CD14-positive monocyte (primary cell): Measurements from ENCODE around the gene ARNT2. TPM values are rescaled to one million over a fixed set of nuclear protein-coding genes. Genes with fewer than 3 reads are reported as not detected.

ENCODE experiments used
- DNase-seq, 3 donors: peaks; one replicate each; pipeline ENCODE4 v3.0.0-alpha.2; 2011 to 2022
- H2AFZ ChIP-seq: 2 replicates; pipeline ENCODE4 v1.6.0; 2012; ENCODE audit warnings: mild to moderate bottlenecking, low read depth, low read length, inconsistent platforms; ENCODE audit not compliant: insufficient read depth, poor library complexity, severe bottlenecking
- H3K27ac ChIP-seq, 2 donors: 1 replicate in 1 of 2; 2 replicates in 1 of 2; pipeline ENCODE4 v1.5.1; 2012 to 2013; ENCODE audit warnings: low read length in 2 of 2, control low read depth in 1 of 2, inconsistent platforms in 1 of 2, low read depth in 1 of 2, mild to moderate bottlenecking in 1 of 2
- H3K27me3 ChIP-seq, 2 donors: one replicate each; pipeline versions ENCODE4 v1.6.0 to v1.6.1; 2011 to 2013; ENCODE audit warnings: low read length in 2 of 2; ENCODE audit not compliant: control insufficient read depth in 2 of 2, insufficient read depth in 2 of 2
- H3K36me3 ChIP-seq, 2 donors: replicated peaks in 1 of 2; 1 replicate in 1 of 2; 2 replicates in 1 of 2; pipeline versions ENCODE4 v1.5.1 to v1.6.1; 2012 to 2013; ENCODE audit warnings: low read length in 2 of 2, control low read depth in 1 of 2, inconsistent platforms in 1 of 2, mild to moderate bottlenecking in 1 of 2; ENCODE audit not compliant: insufficient read depth in 2 of 2, control insufficient read depth in 1 of 2
- H3K4me1 ChIP-seq, 2 donors: 1 replicate in 1 of 2; 2 replicates in 1 of 2; pipeline versions ENCODE4 v1.5.1 to v1.6.1; 2012 to 2013; ENCODE audit warnings: low read length in 2 of 2, control low read depth in 1 of 2, inconsistent platforms in 1 of 2, mild to moderate bottlenecking in 1 of 2, moderate library complexity in 1 of 2; ENCODE audit not compliant: insufficient read depth in 2 of 2, control insufficient read depth in 1 of 2
- H3K4me2 ChIP-seq: replicated peaks from 2 replicates; pipeline ENCODE3; 2012; ENCODE audit warnings: low read length, moderate library complexity, mild to moderate bottlenecking; ENCODE audit not compliant: poor library complexity, severe bottlenecking; ENCODE audit errors: extremely low read depth
- H3K4me3 ChIP-seq, 3 experiments: fragments of 200-600 bp in 1 of 3; sonication (generic) in 1 of 3; replicated peaks in 1 of 3; 1 replicate in 2 of 3; 2 replicates in 1 of 3; pipeline ENCODE4 v1.5.1; 2011 to 2013; ENCODE audit warnings: low read length in 3 of 3, mild to moderate bottlenecking in 3 of 3, control low read depth in 2 of 3, low read depth in 2 of 3, inconsistent platforms in 1 of 3, moderate library complexity in 1 of 3
- H3K79me2 ChIP-seq: 2 replicates; pipeline ENCODE4 v1.6.0; 2012; ENCODE audit warnings: mild to moderate bottlenecking, control low read depth, inconsistent platforms, low read length, moderate library complexity; ENCODE audit not compliant: insufficient read depth
- H3K9ac ChIP-seq: 2 replicates; pipeline ENCODE4 v1.6.0; 2017; ENCODE audit warnings: low read length, mild to moderate bottlenecking; ENCODE audit not compliant: insufficient read depth, poor library complexity, severe bottlenecking
- H3K9me3 ChIP-seq, 2 donors: replicated peaks in 1 of 2; 1 replicate in 1 of 2; 2 replicates in 1 of 2; pipeline versions ENCODE4 v1.5.1 to v1.6.1; 2012 to 2013; ENCODE audit warnings: low read length in 2 of 2, control low read depth in 1 of 2; ENCODE audit not compliant: control insufficient read depth in 1 of 2, insufficient read depth in 1 of 2
- H4K20me1 ChIP-seq: 2 replicates; pipeline ENCODE4 v1.6.0; 2012; ENCODE audit warnings: mild to moderate bottlenecking, low read length, control low read depth, moderate library complexity; ENCODE audit not compliant: insufficient read depth
- H3K27ac Mint-ChIP-seq, 7 donors: one replicate each; pipeline ENCODE4 v1.8.0; 2020; ENCODE audit warnings: mild to moderate bottlenecking in 7 of 7, mixed read lengths in 7 of 7, moderate library complexity in 6 of 7, inconsistent platforms in 2 of 7
- H3K27me3 Mint-ChIP-seq, 3 donors: one replicate each; pipeline ENCODE4 v1.8.0; 2021 to 2022; ENCODE audit warnings: low read depth in 3 of 3, mild to moderate bottlenecking in 3 of 3, mixed read lengths in 3 of 3, moderate library complexity in 3 of 3, inconsistent platforms in 1 of 3
- H3K36me3 Mint-ChIP-seq, 2 donors: one replicate each; pipeline ENCODE4 v1.8.0; 2020; ENCODE audit warnings: mixed read lengths in 2 of 2, inconsistent platforms in 1 of 2, mild to moderate bottlenecking in 1 of 2
- H3K4me1 Mint-ChIP-seq: one replicate; pipeline ENCODE4 v1.8.0; 2020; ENCODE audit warnings: mild to moderate bottlenecking, mixed read lengths
- H3K4me3 Mint-ChIP-seq, 2 donors: one replicate each; pipeline ENCODE4 v1.8.0; 2020; ENCODE audit warnings: mild to moderate bottlenecking in 2 of 2, mixed read lengths in 2 of 2, moderate library complexity in 1 of 2
- H3K9me3 Mint-ChIP-seq, 7 donors: one replicate each; pipeline ENCODE4 v1.8.0; 2020 to 2022; ENCODE audit warnings: mixed read lengths in 7 of 7, mild to moderate bottlenecking in 6 of 7, moderate library complexity in 6 of 7, inconsistent platforms in 2 of 7
- WGBS: methylation state at CpG from one replicate; pipeline ENCODE4 v1.1.5; 2013; ENCODE audit warnings: missing lambda C conversion rate; ENCODE audit not compliant: insufficient coverage; 5-methylcytosine and 5-hydroxymethylcytosine counted together
- intact Hi-C, 2 donors: fragments of 100-400 bp; cut with micrococcal nuclease; formaldehyde crosslinking; loops; one replicate each; pipeline versions ENCODE4 v1.15.0 to v1.15.1; 2023
- polyA plus RNA-seq, 3 donors: library from polyadenylated mRNA; depleted of rRNA in 1 of 3; unstranded in 2 of 3; stranded (reverse) in 1 of 3; fragments of 300-500 nt in 2 of 3; fragments of >200 nt in 1 of 3; fragmentation: Illumina TruSeq in 2 of 3; gene quantifications; 1 replicate in 2 of 3; 2 replicates in 1 of 3; pipeline ENCODE4 v1.2.3, GENCODE V29; 2012 to 2021
- TF ChIP-seq, protein P1 (sequence below): fragments of 200-600 bp; IDR thresholded peaks from one replicate; pipeline ENCODE4 v1.8.0; 2022; ENCODE audit warnings: antibody characterized with exemption, mild to moderate bottlenecking

ARNT2 gene
- polyA plus RNA-seq, 3 donors: not detected

DNA sequence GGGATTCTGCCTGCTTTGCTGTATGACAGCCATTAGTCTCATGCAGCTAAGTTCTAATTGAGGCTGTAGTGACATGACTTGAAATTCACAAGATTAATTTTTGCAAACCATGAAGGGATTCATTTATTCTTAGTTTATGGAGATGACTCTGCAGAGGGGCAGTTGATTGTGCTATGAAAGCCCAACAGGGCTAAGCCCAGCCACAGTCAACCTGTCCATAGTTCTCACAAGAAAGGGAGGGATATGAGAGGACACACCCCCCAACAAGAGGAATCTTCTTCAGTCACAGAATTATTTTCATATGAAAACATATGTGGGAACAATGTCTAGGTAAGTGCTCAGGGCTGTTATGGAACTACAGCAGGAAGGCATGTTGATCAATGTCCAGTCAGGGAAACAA is 229.0 kb downstream of the ARNT2 start:
- TF ChIP-seq, protein P1, sequence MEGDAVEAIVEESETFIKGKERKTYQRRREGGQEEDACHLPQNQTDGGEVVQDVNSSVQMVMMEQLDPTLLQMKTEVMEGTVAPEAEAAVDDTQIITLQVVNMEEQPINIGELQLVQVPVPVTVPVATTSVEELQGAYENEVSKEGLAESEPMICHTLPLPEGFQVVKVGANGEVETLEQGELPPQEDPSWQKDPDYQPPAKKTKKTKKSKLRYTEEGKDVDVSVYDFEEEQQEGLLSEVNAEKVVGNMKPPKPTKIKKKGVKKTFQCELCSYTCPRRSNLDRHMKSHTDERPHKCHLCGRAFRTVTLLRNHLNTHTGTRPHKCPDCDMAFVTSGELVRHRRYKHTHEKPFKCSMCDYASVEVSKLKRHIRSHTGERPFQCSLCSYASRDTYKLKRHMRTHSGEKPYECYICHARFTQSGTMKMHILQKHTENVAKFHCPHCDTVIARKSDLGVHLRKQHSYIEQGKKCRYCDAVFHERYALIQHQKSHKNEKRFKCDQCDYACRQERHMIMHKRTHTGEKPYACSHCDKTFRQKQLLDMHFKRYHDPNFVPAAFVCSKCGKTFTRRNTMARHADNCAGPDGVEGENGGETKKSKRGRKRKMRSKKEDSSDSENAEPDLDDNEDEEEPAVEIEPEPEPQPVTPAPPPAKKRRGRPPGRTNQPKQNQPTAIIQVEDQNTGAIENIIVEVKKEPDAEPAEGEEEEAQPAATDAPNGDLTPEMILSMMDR: no peak
- no peak overlapping the region for H3K4me3 ChIP-seq
- Mint-ChIP-seq H3K4me1 (no peaks in the 10 kb centered on the region), H3K4me3 (no peak overlapping the region), H3K27ac (no peak overlapping the region), H3K36me3 (no peaks in the 10 kb centered on the region), H3K27me3 (peaks cover 0 to 4% (median 0%) of the 10 kb centered on the region in 3 donors), H3K9me3 (peaks cover 0 to 5% (median 0%) of the 10 kb centered on the region in 7 donors)
- no peak overlapping the region for H3K4me2 ChIP-seq
- H3K4me1 ChIP-seq: no peaks in the 10 kb centered on the region
- H2AFZ ChIP-seq: no peak overlapping the region
- no peaks in the 10 kb centered on the region for H4K20me1 ChIP-seq
- no peak for DNase-seq
- intact Hi-C loops: no loop called here
- H3K9me3 ChIP-seq: no peaks in the 10 kb centered on the region
- no peaks in the 10 kb centered on the region for H3K36me3 ChIP-seq
- H3K27me3 ChIP-seq: no peaks in the 10 kb centered on the region
- no peak overlapping the region for H3K9ac ChIP-seq
- no peak overlapping the region for H3K27ac ChIP-seq
- no peaks in the 10 kb centered on the region for H3K79me2 ChIP-seq

DNA sequence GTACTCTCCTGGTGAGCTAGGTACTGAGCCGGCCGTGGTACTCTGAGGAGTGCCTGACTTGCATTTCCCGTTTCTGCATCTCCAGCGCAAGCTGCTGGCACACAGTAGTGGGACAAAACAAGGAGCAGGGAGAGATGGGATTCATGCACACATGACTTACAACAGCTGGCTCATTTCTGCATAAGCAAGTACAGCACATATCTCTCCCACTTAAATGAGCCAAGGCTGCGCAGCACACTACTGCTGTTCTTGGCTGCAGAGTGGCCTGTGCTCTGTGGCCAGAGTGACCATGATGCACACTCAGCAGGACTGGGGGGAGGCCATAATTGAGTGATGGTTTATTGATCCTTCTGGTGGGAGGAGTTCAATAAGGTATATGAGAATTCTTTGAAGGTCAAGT is 231.8 kb downstream of the ARNT2 start:
- H3K27ac Mint-ChIP-seq: no peak overlapping the region
- Histone ChIP-seq H3K4me3 (no peak overlapping the region), H3K36me3 (no peaks in the 10 kb centered on the region), H3K27ac (no peak overlapping the region), H3K27me3 (no peaks in the 10 kb centered on the region), H3K4me2 (no peak overlapping the region), H3K9ac (no peak overlapping the region), H4K20me1 (no peaks in the 10 kb centered on the region), H3K9me3 (peaks cover 6 to 11% of the 10 kb centered on the region in 2 donors), H3K4me1 (no peaks in the 10 kb centered on the region), H3K79me2 (no peaks in the 10 kb centered on the region), H2AFZ (no peak overlapping the region)
- intact Hi-C loops: no loop called here
- TF ChIP-seq, protein P1: no peak
- no peak overlapping the region for H3K4me3 Mint-ChIP-seq
- DNase-seq: no peak
- peaks cover 0 to 5% (median 0%) of the 10 kb centered on the region in 3 donors for H3K27me3 Mint-ChIP-seq
- H3K9me3 Mint-ChIP-seq: peaks cover 2 to 11% (median 8%) of the 10 kb centered on the region in 7 donors
- peaks cover 2% of the 10 kb centered on the region for H3K4me1 Mint-ChIP-seq
- no peaks in the 10 kb centered on the region for H3K36me3 Mint-ChIP-seq
- 87% methylated on average over 5 of the region's 5 CpGs for WGBS
